IMR-90 (cell line): ENCODE measurements around the gene SYTL2. TPM values are rescaled to one million over a fixed set of nuclear protein-coding genes. Genes with fewer than 3 reads are reported as not detected.

ENCODE experiments used
- ATAC-seq: fragments of 200-7000 bp; cut with Tn5 transposase; 2 replicates; pipeline ENCODE4 v1.9.1; 2020; ENCODE audit warnings: low read depth, mild to moderate bottlenecking, moderate library complexity
- BruUV-seq: library from RNA; stranded (reverse); fragments of 400-500 nt; replicated peaks from 2 replicates; lab custom pipeline; 2021; lab: Mats Ljungman, UMichigan
- CTCF ChIA-PET: fragments of 300-600 bp; formaldehyde crosslinking; extraction: SDS; loops from one replicate; lab custom pipeline; 2021; ENCODE audit warnings: antibody characterized with exemption; lab: Yijun Ruan, JAX
- POLR2A ChIA-PET: fragments of 300-600 bp; sonication (Branson Sonifier 250); formaldehyde crosslinking; loops from one replicate; lab custom pipeline; 2022; ENCODE audit warnings: antibody characterized with exemption; ENCODE audit not compliant: unreplicated experiment; lab: Charles Lee
- DNase-seq: peaks from one replicate; pipeline ENCODE4 v3.0.0; 2013
- H2AFZ ChIP-seq: replicated peaks from 2 replicates; pipeline ENCODE3; 2013; ENCODE audit warnings: low read length, mild to moderate bottlenecking; ENCODE audit not compliant: poor library complexity
- H2AK5ac ChIP-seq: 2 replicates; pipeline ENCODE4 v1.6.1; 2013; ENCODE audit warnings: low read depth, low read length, inconsistent platforms
- H2AK9ac ChIP-seq: replicated peaks from 2 replicates; pipeline ENCODE3; 2013; ENCODE audit warnings: mild to moderate bottlenecking, low read depth, low read length, moderate library complexity; ENCODE audit not compliant: poor library complexity
- H2BK120ac ChIP-seq: 2 replicates; pipeline ENCODE4 v1.6.1; 2013; ENCODE audit warnings: low read depth, low read length, inconsistent platforms
- H2BK15ac ChIP-seq: 3 replicates; pipeline ENCODE4 v1.6.1; 2013; ENCODE audit warnings: low read depth, low read length, inconsistent platforms
- H2BK20ac ChIP-seq: 2 replicates; pipeline ENCODE4 v1.6.1; 2013; ENCODE audit warnings: low read depth, mild to moderate bottlenecking, inconsistent platforms, low read length, moderate library complexity
- H2BK5ac ChIP-seq: 2 replicates; pipeline ENCODE4 v1.6.1; 2013; ENCODE audit warnings: mild to moderate bottlenecking, low read depth, low read length, inconsistent platforms; ENCODE audit not compliant: poor library complexity, severe bottlenecking
- H3K14ac ChIP-seq: replicated peaks from 2 replicates; pipeline ENCODE4 v1.6.1; 2013; ENCODE audit warnings: low read depth, low read length, inconsistent platforms
- H3K18ac ChIP-seq: 2 replicates; pipeline ENCODE4 v1.6.1; 2013; ENCODE audit warnings: low read depth, low read length, control low read depth
- H3K23ac ChIP-seq: 2 replicates; pipeline ENCODE4 v1.6.1; 2013; ENCODE audit warnings: low read depth, low read length, inconsistent platforms
- H3K27ac ChIP-seq: 2 replicates; pipeline ENCODE4 v1.5.1; 2013; ENCODE audit warnings: mild to moderate bottlenecking, control low read depth, low read length; ENCODE audit not compliant: insufficient read depth
- H3K27me3 ChIP-seq: 2 replicates; pipeline ENCODE4 v1.6.1; 2013; ENCODE audit warnings: low read length; ENCODE audit not compliant: control insufficient read depth, insufficient read depth
- H3K36me3 ChIP-seq: 2 replicates; pipeline ENCODE4 v1.6.1; 2013; ENCODE audit warnings: low read length, mixed read lengths; ENCODE audit not compliant: control insufficient read depth, insufficient read depth
- H3K4ac ChIP-seq: 2 replicates; pipeline ENCODE4 v1.6.1; 2013; ENCODE audit warnings: low read depth, low read length, inconsistent platforms
- H3K4me1 ChIP-seq: 2 replicates; pipeline ENCODE4 v1.6.1; 2013; ENCODE audit warnings: low read length, mixed read lengths; ENCODE audit not compliant: control insufficient read depth, insufficient read depth
- H3K4me2 ChIP-seq: 2 replicates; pipeline ENCODE4 v1.6.1; 2013; ENCODE audit warnings: low read depth, mild to moderate bottlenecking, control low read depth, low read length, moderate library complexity
- H3K4me3 ChIP-seq: 2 replicates; pipeline ENCODE4 v1.5.1; 2013; ENCODE audit warnings: low read depth, mild to moderate bottlenecking, control low read depth, low read length, moderate library complexity; ENCODE audit not compliant: insufficient read depth
- H3K56ac ChIP-seq: 2 replicates; pipeline ENCODE4 v1.6.1; 2013; ENCODE audit warnings: low read length, inconsistent platforms; ENCODE audit not compliant: insufficient read depth; ENCODE audit errors: extremely low read depth
- H3K79me1 ChIP-seq, 2 experiments: 2 replicates each; pipeline ENCODE4 v1.6.1; 2013; ENCODE audit warnings: low read length in 2 of 2, inconsistent platforms in 1 of 2, low read depth in 1 of 2
- H3K9ac ChIP-seq: 2 replicates; pipeline ENCODE4 v1.6.1; 2013; ENCODE audit warnings: low read depth, low read length, control low read depth
- H3K9me1 ChIP-seq: 2 replicates; pipeline ENCODE4 v1.6.1; 2013; ENCODE audit warnings: low read length, inconsistent platforms; ENCODE audit not compliant: insufficient read depth
- H3K9me3 ChIP-seq: 2 replicates; pipeline ENCODE4 v1.6.1; 2013; ENCODE audit warnings: low read length; ENCODE audit not compliant: control insufficient read depth, insufficient read depth
- H4K20me1 ChIP-seq: 2 replicates; pipeline ENCODE4 v1.6.1; 2013; ENCODE audit warnings: low read length, inconsistent platforms; ENCODE audit not compliant: insufficient read depth
- H4K5ac ChIP-seq: 2 replicates; pipeline ENCODE4 v1.6.1; 2013; ENCODE audit warnings: mild to moderate bottlenecking, low read depth, low read length, control low read depth
- H4K8ac ChIP-seq, 2 experiments: 2 replicates each; pipeline ENCODE4 v1.6.1; 2013; ENCODE audit warnings: low read depth in 2 of 2, low read length in 2 of 2, control low read depth in 1 of 2, inconsistent platforms in 1 of 2
- H4K91ac ChIP-seq: 2 replicates; pipeline ENCODE4 v1.6.1; 2013; ENCODE audit warnings: low read depth, low read length, inconsistent platforms; ENCODE audit not compliant: insufficient read depth
- BHLHE40 ChIP-seq: fragments of 150-350 bp; IDR thresholded peaks from 2 replicates; pipeline ENCODE4 v1.6.1; 2016; ENCODE audit warnings: mild to moderate bottlenecking, low read depth, low read length
- MAFK ChIP-seq: IDR thresholded peaks from 2 replicates; pipeline ENCODE4 v1.6.1; 2012; ENCODE audit warnings: low read depth, low read length, improper control_type of control experiment
- MAZ ChIP-seq: IDR thresholded peaks from 2 replicates; pipeline ENCODE4 v1.6.1; 2012; ENCODE audit warnings: low read depth, mild to moderate bottlenecking, low read length, improper control_type of control experiment, moderate library complexity, borderline replicate concordance
- MXI1 ChIP-seq: IDR thresholded peaks from 2 replicates; pipeline ENCODE4 v1.6.1; 2012; ENCODE audit warnings: low read depth, mild to moderate bottlenecking, low read length, moderate library complexity, borderline replicate concordance
- POLR2A ChIP-seq: IDR thresholded peaks from 2 replicates; pipeline ENCODE4 v1.6.1; 2012; ENCODE audit warnings: mild to moderate bottlenecking, low read depth, low read length
- RFX5 ChIP-seq: IDR thresholded peaks from 2 replicates; pipeline ENCODE4 v1.8.0; 2012; ENCODE audit warnings: low read depth, mild to moderate bottlenecking, low read length, moderate library complexity
- WGBS, 2 experiments: methylation state at CpG; one replicate each; pipeline versions ENCODE4 v1.1.5 to v1.1.7; 2013; ENCODE audit warnings: missing lambda C conversion rate in 2 of 2; ENCODE audit not compliant: insufficient read length in 1 of 2; ENCODE audit errors: extremely low coverage in 2 of 2; 5-methylcytosine and 5-hydroxymethylcytosine counted together
- dilution Hi-C: fragments of 300-500 bp; cut with HindIII; formaldehyde crosslinking; loops from one replicate; pipeline ENCODE4 v1.14.3; 2018; ENCODE audit warnings: low sequenced_read_pairs; ENCODE audit not compliant: unreplicated experiment
- in situ Hi-C: fragments of 300-500 bp; cut with MboI; formaldehyde crosslinking; loops from 3 replicates; pipeline ENCODE4 v1.14.3; 2019; ENCODE audit warnings: low sequenced_read_pairs, inconsistent platforms, mixed read lengths
- intact Hi-C: fragments of 100-400 bp; cut with micrococcal nuclease; formaldehyde crosslinking; loops from 2 replicates; pipeline ENCODE4 v1.10.0; 2022
- polyA plus RNA-seq, 3 experiments: library from polyadenylated mRNA; depleted of rRNA; stranded (reverse); fragments of >200 nt; gene quantifications; 2 replicates each; pipeline ENCODE4 v1.2.3, GENCODE V29; 2012; ENCODE audit warnings: low replicate concordance in 1 of 3
- total RNA-seq: library from RNA; depleted of rRNA; stranded (reverse); fragments of >200 nt; gene quantifications from 2 replicates; pipeline ENCODE4 v1.2.3, GENCODE V29; 2012
- TF ChIP-seq, protein P1 (sequence below): conservative IDR thresholded peaks from 2 replicates; pipeline ENCODE4 v1.5.1; 2012; ENCODE audit warnings: mild to moderate bottlenecking, low read depth, low read length, improper control_type of control experiment
- TF ChIP-seq, protein P2 (sequence below): fragments of 150-350 bp; IDR thresholded peaks from 2 replicates; pipeline ENCODE4 v1.6.1; 2016; ENCODE audit warnings: low read depth, mild to moderate bottlenecking, low read length, moderate library complexity, borderline replicate concordance

The SYTL2 gene
- total and polyA plus RNA-seq, 2 of the 4 experiments (the other 2 are of a cell fraction) = 45.2 to 70.0 TPM

DNA sequence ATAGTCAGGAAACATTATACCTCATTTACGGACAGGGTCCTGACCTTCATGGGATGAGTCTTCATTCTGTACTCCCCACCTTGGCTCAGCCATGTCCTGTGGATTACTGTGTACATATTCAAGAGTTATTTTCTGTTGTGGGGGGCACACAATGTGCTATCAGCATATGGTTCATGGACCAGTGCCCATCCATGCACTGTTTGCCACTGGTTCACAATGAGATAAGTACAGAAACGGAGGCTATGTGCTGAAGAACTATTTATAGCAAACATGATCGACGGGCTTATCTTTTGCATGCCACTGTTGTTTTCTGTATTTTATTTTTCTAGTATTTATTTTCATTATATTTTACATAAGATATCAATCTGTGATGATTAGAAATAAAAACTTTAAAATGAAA is 68.6 kb downstream of the SYTL2 start:
- Histone ChIP-seq H3K9ac (no peak overlapping the region), H3K9me3 (no peaks in the 10 kb centered on the region), H3K9me1 (peaks cover 7% of the 10 kb centered on the region), H2BK15ac (no peak overlapping the region), H3K4me3 (no peak overlapping the region), H2BK5ac (no peak overlapping the region), H3K79me1 (no peaks in the 10 kb centered on the region), H3K23ac (no peak overlapping the region), H4K20me1 (no peaks in the 10 kb centered on the region), H2BK20ac (no peak overlapping the region), H4K8ac (no peak overlapping the region), H3K27ac (no peak overlapping the region), H3K27me3 (no peaks in the 10 kb centered on the region), H4K91ac (no peak overlapping the region), H2AFZ (no peak overlapping the region), H3K18ac (no peak overlapping the region), H3K4me1 (peaks cover 2% of the 10 kb centered on the region; the same call in 1 of the 2 replicates), H3K4ac (no peak overlapping the region), H2AK5ac (no peak overlapping the region), H3K4me2 (no peak overlapping the region), H3K36me3 (peaks cover 7% of the 10 kb centered on the region), H3K56ac (no peak overlapping the region), H2AK9ac (no peak overlapping the region), H4K5ac (no peak overlapping the region), H2BK120ac (no peak overlapping the region), H3K14ac (no peak overlapping the region)
- DNase-seq (no peak), ATAC-seq (no peak)
- POLR2A ChIA-PET = no interaction called here
- BruUV-seq = no TSS peak
- dilution Hi-C loops = no loop called here
- CTCF ChIA-PET = no interaction called here
- no CpG with 5 or more reads among the region's 4 CpGs for WGBS, 2 experiments
- intact Hi-C loops = no loop called here
- TF ChIP-seq MAFK (no peak), POLR2A (no peak), BHLHE40 (no peak), MXI1 (no peak), MAZ (no peak), RFX5 (no peak)
- TF ChIP-seq, protein P1, sequence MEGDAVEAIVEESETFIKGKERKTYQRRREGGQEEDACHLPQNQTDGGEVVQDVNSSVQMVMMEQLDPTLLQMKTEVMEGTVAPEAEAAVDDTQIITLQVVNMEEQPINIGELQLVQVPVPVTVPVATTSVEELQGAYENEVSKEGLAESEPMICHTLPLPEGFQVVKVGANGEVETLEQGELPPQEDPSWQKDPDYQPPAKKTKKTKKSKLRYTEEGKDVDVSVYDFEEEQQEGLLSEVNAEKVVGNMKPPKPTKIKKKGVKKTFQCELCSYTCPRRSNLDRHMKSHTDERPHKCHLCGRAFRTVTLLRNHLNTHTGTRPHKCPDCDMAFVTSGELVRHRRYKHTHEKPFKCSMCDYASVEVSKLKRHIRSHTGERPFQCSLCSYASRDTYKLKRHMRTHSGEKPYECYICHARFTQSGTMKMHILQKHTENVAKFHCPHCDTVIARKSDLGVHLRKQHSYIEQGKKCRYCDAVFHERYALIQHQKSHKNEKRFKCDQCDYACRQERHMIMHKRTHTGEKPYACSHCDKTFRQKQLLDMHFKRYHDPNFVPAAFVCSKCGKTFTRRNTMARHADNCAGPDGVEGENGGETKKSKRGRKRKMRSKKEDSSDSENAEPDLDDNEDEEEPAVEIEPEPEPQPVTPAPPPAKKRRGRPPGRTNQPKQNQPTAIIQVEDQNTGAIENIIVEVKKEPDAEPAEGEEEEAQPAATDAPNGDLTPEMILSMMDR = no peak
- TF ChIP-seq, protein P2, sequence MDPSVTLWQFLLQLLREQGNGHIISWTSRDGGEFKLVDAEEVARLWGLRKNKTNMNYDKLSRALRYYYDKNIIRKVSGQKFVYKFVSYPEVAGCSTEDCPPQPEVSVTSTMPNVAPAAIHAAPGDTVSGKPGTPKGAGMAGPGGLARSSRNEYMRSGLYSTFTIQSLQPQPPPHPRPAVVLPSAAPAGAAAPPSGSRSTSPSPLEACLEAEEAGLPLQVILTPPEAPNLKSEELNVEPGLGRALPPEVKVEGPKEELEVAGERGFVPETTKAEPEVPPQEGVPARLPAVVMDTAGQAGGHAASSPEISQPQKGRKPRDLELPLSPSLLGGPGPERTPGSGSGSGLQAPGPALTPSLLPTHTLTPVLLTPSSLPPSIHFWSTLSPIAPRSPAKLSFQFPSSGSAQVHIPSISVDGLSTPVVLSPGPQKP = no peak
- in situ Hi-C loops = no loop called here
